GM12878 (cell line): ENCODE data around the gene RSRC1. TPM values are rescaled to one million over a fixed set of nuclear protein-coding genes. Genes with fewer than 3 reads are reported as not detected.

Experiments
- ATAC-seq: fragments of 200-7000 bp; cut with Tn5 transposase; 3 replicates; pipeline ENCODE4 v1.9.1; 2020; ENCODE audit warnings: mild to moderate bottlenecking, moderate library complexity
- BruUV-seq: library from RNA; stranded (reverse); fragments of 400-500 nt; replicated peaks from 2 replicates; lab custom pipeline; 2021; lab: Mats Ljungman, UMichigan
- CTCF ChIA-PET: fragments of 300-600 bp; sonication (Branson Sonifier 250); formaldehyde crosslinking; extraction: SDS; loops from one replicate; lab custom pipeline; 2021; ENCODE audit warnings: inconsistent platforms; lab: Yijun Ruan, JAX
- POLR2A ChIA-PET: fragments of 350-600 bp; formaldehyde crosslinking; extraction: SDS; loops from one replicate; lab custom pipeline; 2021; ENCODE audit warnings: inconsistent platforms; lab: Charles Lee
- RAD21 ChIA-PET: fragments of 300-600 bp; sonication (Branson Sonifier 250); formaldehyde crosslinking; loops from one replicate; lab custom pipeline; 2023; ENCODE audit warnings: antibody characterized with exemption; ENCODE audit not compliant: unreplicated experiment; lab: Charles Lee
- SMC1A ChIA-PET: fragments of 300-600 bp; sonication (Branson Sonifier 250); formaldehyde crosslinking; loops from one replicate; lab custom pipeline; 2023; ENCODE audit not compliant: unreplicated experiment, uncharacterized antibody; lab: Charles Lee
- DNase-seq: peaks from one replicate; pipeline ENCODE4 v3.0.0-alpha.2; 2011; ENCODE audit warnings: low read depth, low spot score
- FAIRE-seq: peaks from 3 replicates; lab custom pipeline; 2011; peaks lifted over from hg19 to GRCh38; lab: Jason Lieb, UNC
- H2AFZ ChIP-seq: 2 replicates; pipeline ENCODE4 v1.6.0; 2011; ENCODE audit warnings: low read depth, low read length, control low read depth; ENCODE audit not compliant: control insufficient read depth
- H3K27ac ChIP-seq: 2 replicates; pipeline ENCODE4 v1.5.1; 2011; ENCODE audit warnings: control low read depth; ENCODE audit not compliant: control insufficient read depth, insufficient read depth
- H3K27me3 ChIP-seq, 2 experiments: replicated peaks in 1 of 2; 2 replicates each; pipeline versions ENCODE4 v1.6.0 to v1.6.1; 2011; ENCODE audit warnings: low read length in 1 of 2; ENCODE audit not compliant: control insufficient read depth in 2 of 2, insufficient read depth in 2 of 2
- H3K36me3 ChIP-seq, 2 experiments: 2 replicates each; pipeline ENCODE4 v1.5.1; 2011; ENCODE audit warnings: low read length in 1 of 2; ENCODE audit not compliant: control insufficient read depth in 2 of 2, insufficient read depth in 2 of 2
- H3K4me1 ChIP-seq: 2 replicates; pipeline ENCODE4 v1.6.1; 2011; ENCODE audit warnings: mild to moderate bottlenecking, low read length, moderate library complexity, mixed read lengths; ENCODE audit not compliant: control insufficient read depth, insufficient read depth
- H3K4me2 ChIP-seq: 2 replicates; pipeline ENCODE4 v1.6.0; 2011; ENCODE audit warnings: control low read depth; ENCODE audit not compliant: control insufficient read depth, insufficient read depth
- H3K4me3 ChIP-seq: fragments of 200-600 bp; sonication (generic); 2 replicates; pipeline ENCODE4 v1.5.1; 2016
- H3K79me2 ChIP-seq: 2 replicates; pipeline ENCODE4 v1.6.0; 2011; ENCODE audit warnings: low read length; ENCODE audit not compliant: control insufficient read depth, insufficient read depth
- H3K9ac ChIP-seq: 2 replicates; pipeline ENCODE4 v1.8.0; 2011; ENCODE audit warnings: low read length, control low read depth, mixed read lengths; ENCODE audit not compliant: control insufficient read depth, insufficient read depth
- H3K9me3 ChIP-seq: replicated peaks from 3 replicates; pipeline ENCODE4 v1.5.1; 2011; ENCODE audit warnings: mild to moderate bottlenecking, low read length; ENCODE audit not compliant: control insufficient read depth, insufficient read depth
- H4K20me1 ChIP-seq: 2 replicates; pipeline ENCODE4 v1.6.0; 2011; ENCODE audit not compliant: control insufficient read depth, insufficient read depth
- EP300 ChIP-seq, 2 experiments: fragments of 150-350 bp in 1 of 2; IDR thresholded peaks; 2 replicates each; pipeline ENCODE4 v1.6.1; 2011 to 2012; ENCODE audit warnings: low read depth in 2 of 2, low read length in 2 of 2, borderline replicate concordance in 1 of 2, improper control_type of control experiment in 1 of 2, inconsistent platforms in 1 of 2; ENCODE audit not compliant: control insufficient read depth in 1 of 2
- KDM1A ChIP-seq: fragments of 200-600 bp; sonication (generic); IDR thresholded peaks from 2 replicates; pipeline ENCODE4 v1.6.1; 2016; ENCODE audit warnings: borderline replicate concordance
- NBN ChIP-seq: fragments of 450-650 bp; IDR thresholded peaks from 2 replicates; pipeline ENCODE4 v1.6.1; 2016
- NFXL1 ChIP-seq: fragments of 450-650 bp; IDR thresholded peaks from 2 replicates; pipeline ENCODE4 v1.6.1; 2017; ENCODE audit warnings: antibody characterized with exemption, mild to moderate bottlenecking, borderline replicate concordance
- NR2C2 ChIP-seq: IDR thresholded peaks from 2 replicates; pipeline ENCODE4 v1.6.1; 2011; ENCODE audit warnings: borderline replicate concordance, low read depth; ENCODE audit not compliant: control insufficient read depth, insufficient read length
- PAX5 ChIP-seq: IDR thresholded peaks from 2 replicates; pipeline ENCODE4 v1.6.1; 2011; ENCODE audit warnings: low read depth, low read length, borderline replicate concordance
- PBX3 ChIP-seq: IDR thresholded peaks from 2 replicates; pipeline ENCODE4 v1.6.1; 2011; ENCODE audit warnings: mild to moderate bottlenecking, low read depth, low read length, moderate library complexity; ENCODE audit not compliant: insufficient replicate concordance
- RAD51 ChIP-seq: fragments of 450-650 bp; IDR thresholded peaks from 2 replicates; pipeline ENCODE4 v1.6.1; 2016; ENCODE audit warnings: moderate library complexity, mild to moderate bottlenecking, inconsistent platforms
- ZBTB33 ChIP-seq: fragments of 450-650 bp; IDR thresholded peaks from 2 replicates; pipeline ENCODE4 v1.6.1; 2017; ENCODE audit warnings: mild to moderate bottlenecking
- ZNF274 ChIP-seq: IDR thresholded peaks from one replicate; pipeline ENCODE4 v1.8.0; 2011; ENCODE audit not compliant: insufficient read length, insufficient read depth
- ZZZ3 ChIP-seq: IDR thresholded peaks from 2 replicates; pipeline ENCODE4 v1.6.1; 2011; ENCODE audit warnings: low read depth; ENCODE audit not compliant: control insufficient read depth, insufficient read length
- WGBS: methylation state at CpG from one replicate; pipeline ENCODE4 v1.1.6; 2016; ENCODE audit warnings: low lambda C conversion rate; ENCODE audit not compliant: insufficient replicate concordance, insufficient coverage; ENCODE audit errors: missing lambda C conversion rate; 5-methylcytosine and 5-hydroxymethylcytosine counted together
- in situ Hi-C: fragments of 300-500 bp; cut with MboI; formaldehyde crosslinking; loops from 9 replicates; pipeline ENCODE4 v1.14.3; 2018; ENCODE audit warnings: mixed read lengths
- intact Hi-C: fragments of 100-400 bp; cut with micrococcal nuclease; formaldehyde crosslinking; loops from one replicate; pipeline ENCODE4 v1.14.2; 2022; ENCODE audit not compliant: unreplicated experiment
- polyA plus RNA-seq, 11 experiments: library from polyadenylated mRNA; depleted of rRNA in 4 of 11; unstranded in 6 of 11; stranded (reverse) in 5 of 11; fragments of >200 nt; fragmentation: Nextera tagmentation in 4 of 11; fragmentation: Illumina TruSeq in 1 of 11; extraction: Ambion mirVana in 4 of 11; extraction: Trizol in 1 of 11; gene quantifications; 1 replicate in 1 of 11; 2 replicates in 10 of 11; pipeline versions ENCODE4 v1.2.1 to v1.2.3, GENCODE V29; 2011 to 2016; ENCODE audit warnings: inconsistent platforms in 2 of 11, missing spikeins in 2 of 11, low read depth in 1 of 11
- total RNA-seq, 4 experiments: library from RNA; depleted of rRNA in 3 of 4; stranded (reverse); fragments of >200 nt in 3 of 4; fragmentation: Illumina TruSeq in 1 of 4; extraction: Trizol in 1 of 4; gene quantifications; 2 replicates each; pipeline versions ENCODE4 v1.2.1 to v1.2.3, GENCODE V29; 2013 to 2021
- TF ChIP-seq, protein P1 (sequence below): fragments of 450-650 bp; formaldehyde crosslinking; IDR thresholded peaks from 2 replicates; pipeline ENCODE4 v1.5.0; 2022; ENCODE audit warnings: mild to moderate bottlenecking, missing genetic modification characterization

Gene RSRC1
- total and polyA plus RNA-seq, 10 of the 15 experiments (the other 5 are each of a cell fraction or from before 2014, with no cell fraction given), result 16.4 to 85.9 (median 42.0) TPM

DNA sequence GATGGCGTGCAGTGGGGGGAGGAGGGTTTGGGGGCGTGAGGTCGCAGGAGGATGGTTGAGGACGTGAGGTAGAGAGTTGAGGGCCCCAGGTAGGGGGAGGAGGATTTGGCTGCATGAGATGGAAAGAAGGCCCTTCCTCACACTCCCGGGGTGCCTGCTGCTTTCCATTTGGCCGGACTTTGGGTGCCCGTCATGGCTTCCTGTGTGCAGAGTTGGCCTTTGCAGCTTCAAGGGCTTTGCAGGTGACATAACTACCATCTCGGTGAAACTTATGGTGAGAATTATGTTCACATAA lies 462.8 kb downstream of the RSRC1 start:
- H2AFZ ChIP-seq, result no peak overlapping the region
- ChIA-PET POLR2A (no interaction called here), CTCF (no interaction called here), SMC1A (interaction anchor here (0.7 to 1.7 kb wide), 2 partner anchors 73 to 142 kb away, joined by 3 to 6 read pairs; partner anchors contain the start of gene GFM1), RAD21 (no interaction called here)
- FAIRE-seq, result no peak
- WGBS, result 99% methylated on average over 4 of the region's 8 CpGs
- in situ Hi-C loops (no loop called here), intact Hi-C loops (no loop called here)
- H3K4me1 ChIP-seq, result no peaks in the 10 kb centered on the region
- no peaks in the 10 kb centered on the region for H3K9me3 ChIP-seq
- no peaks in the 10 kb centered on the region for H4K20me1 ChIP-seq
- H3K27me3 ChIP-seq, result 0 out of 4 replicates have a peak, but pooled peaks cover 0 to 2% of the 10 kb centered on the region in 2 experiments
- TF ChIP-seq NBN, result no peak
- no peak for TF ChIP-seq ZNF274
- TF ChIP-seq RAD51, result no peak
- no peak for TF ChIP-seq ZBTB33
- no peak for TF ChIP-seq PAX5
- no peak for TF ChIP-seq EP300 (IDR thresholded peaks at IDR 0.05; ENCODE audit: borderline replicate concordance in 1 of 2, control insufficient read depth in 1 of 2, low read depth in 2 of 2, low read length in 2 of 2)
- no peak for TF ChIP-seq NR2C2
- no peak for TF ChIP-seq PBX3
- no peak for TF ChIP-seq KDM1A
- TF ChIP-seq ZZZ3, result no peak
- TF ChIP-seq, protein P1, sequence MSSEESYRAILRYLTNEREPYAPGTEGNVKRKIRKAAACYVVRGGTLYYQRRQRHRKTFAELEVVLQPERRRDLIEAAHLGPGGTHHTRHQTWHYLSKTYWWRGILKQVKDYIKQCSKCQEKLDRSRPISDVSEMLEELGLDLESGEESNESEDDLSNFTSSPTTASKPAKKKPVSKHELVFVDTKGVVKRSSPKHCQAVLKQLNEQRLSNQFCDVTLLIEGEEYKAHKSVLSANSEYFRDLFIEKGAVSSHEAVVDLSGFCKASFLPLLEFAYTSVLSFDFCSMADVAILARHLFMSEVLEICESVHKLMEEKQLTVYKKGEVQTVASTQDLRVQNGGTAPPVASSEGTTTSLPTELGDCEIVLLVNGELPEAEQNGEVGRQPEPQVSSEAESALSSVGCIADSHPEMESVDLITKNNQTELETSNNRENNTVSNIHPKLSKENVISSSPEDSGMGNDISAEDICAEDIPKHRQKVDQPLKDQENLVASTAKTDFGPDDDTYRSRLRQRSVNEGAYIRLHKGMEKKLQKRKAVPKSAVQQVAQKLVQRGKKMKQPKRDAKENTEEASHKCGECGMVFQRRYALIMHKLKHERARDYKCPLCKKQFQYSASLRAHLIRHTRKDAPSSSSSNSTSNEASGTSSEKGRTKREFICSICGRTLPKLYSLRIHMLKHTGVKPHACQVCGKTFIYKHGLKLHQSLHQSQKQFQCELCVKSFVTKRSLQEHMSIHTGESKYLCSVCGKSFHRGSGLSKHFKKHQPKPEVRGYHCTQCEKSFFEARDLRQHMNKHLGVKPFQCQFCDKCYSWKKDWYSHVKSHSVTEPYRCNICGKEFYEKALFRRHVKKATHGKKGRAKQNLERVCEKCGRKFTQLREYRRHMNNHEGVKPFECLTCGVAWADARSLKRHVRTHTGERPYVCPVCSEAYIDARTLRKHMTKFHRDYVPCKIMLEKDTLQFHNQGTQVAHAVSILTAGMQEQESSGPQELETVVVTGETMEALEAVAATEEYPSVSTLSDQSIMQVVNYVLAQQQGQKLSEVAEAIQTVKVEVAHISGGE (CRISPR knock-in tag), result no peak
- no peak for TF ChIP-seq NFXL1
- H3K4me2 ChIP-seq, result no peak overlapping the region
- no peak overlapping the region for H3K4me3 ChIP-seq
- no peak for ATAC-seq
- no peak for DNase-seq
- no peaks in the 10 kb centered on the region for H3K79me2 ChIP-seq
- no peak overlapping the region for H3K27ac ChIP-seq
- no peaks in the 10 kb centered on the region for H3K36me3 ChIP-seq
- no TSS peak for BruUV-seq
- H3K9ac ChIP-seq, result no peak overlapping the region
